NCI-H526 treated with DMSO at 0.1 percent for 48 hours (cell line): ENCODE measurements around the gene SLC8A1.

Experiments
- DNase-seq: peaks from one replicate; lab custom pipeline; 2025; lab: John Stamatoyannopoulos, UW

The SLC8A1 gene

DNA sequence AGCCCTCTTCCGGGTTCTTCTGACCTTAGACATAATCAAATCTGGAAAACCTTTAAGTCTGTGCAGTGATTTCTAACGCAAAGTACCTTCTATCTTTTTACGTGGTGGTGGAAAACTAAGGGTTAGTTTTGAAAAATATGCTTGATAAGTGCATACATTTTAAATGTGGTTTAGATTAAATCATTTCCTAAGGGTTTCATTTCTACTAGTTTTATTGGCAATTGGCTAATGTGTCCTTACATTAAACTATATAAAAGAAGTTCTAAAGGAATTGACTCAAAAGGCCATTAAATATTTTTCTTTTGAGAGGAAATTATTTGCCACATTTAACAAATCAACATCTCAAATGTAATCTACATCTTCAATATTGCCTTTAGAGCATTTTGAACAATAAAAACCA, 404.5 kb downstream of the SLC8A1 start:
- no peak for DNase-seq
